Tongue (tissue), 2 donors: ENCODE measurements around the gene GDPGP1. TPM values are rescaled to one million over a fixed set of nuclear protein-coding genes. Genes with fewer than 3 reads are reported as not detected.
"Not testable (repeated sequence)": the region's sequence is repeated elsewhere in the genome, so short reads cannot be mapped to it uniquely, and the experiment has no call there.

ENCODE experiments used
- DNase-seq: peaks from one replicate; pipeline ENCODE4 v3.0.0-alpha.2; 2015
- total RNA-seq: library from RNA; depleted of rRNA; stranded (reverse); fragments of >200 nt; gene quantifications from one replicate; pipeline ENCODE4 v1.2.3, GENCODE V29; 2014

GDPGP1 gene
- total RNA-seq, 1 donor from 2014 or later: 5.6 TPM

DNA sequence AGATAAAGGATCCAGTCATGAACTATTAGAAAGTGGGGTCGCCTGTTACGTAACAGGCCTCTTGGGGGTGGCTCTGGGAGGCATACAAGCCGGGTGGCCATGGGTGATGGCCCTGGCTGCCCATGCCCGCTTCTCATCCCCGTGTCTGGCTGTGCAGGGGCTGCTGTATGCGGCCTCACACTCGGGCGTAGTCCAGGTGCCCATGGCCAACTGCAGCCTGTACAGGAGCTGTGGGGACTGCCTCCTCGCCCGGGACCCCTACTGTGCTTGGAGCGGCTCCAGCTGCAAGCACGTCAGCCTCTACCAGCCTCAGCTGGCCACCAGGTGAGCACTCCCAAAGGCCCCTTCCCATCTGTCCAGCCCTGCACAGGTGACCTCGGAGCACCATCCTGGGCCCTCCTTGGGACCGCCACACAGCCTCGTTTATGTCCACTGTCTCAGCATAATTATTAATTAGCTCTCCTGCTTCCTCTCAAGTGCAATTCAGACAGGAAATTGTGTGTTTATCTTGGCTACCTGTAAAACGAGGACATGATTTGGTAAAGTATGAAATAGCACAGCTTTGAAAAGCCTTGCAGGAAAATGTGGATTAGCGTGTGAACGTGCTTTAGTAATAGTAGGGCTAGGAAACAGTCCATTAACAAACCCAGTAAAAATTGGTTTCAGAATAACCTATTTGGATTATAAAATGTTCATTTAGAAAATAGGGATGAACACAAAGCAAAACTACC is 8.3 kb upstream of the GDPGP1 start:
- DNase-seq: no peak

GRCh38 chr15:90227336-90227735 is 6.7 kb upstream of the GDPGP1 start:
- DNase-seq: no peak

- no peak for DNase-seq
Observed at GRCh38 chr15:90227816-90228772, 5.9 kb upstream of the GDPGP1 start.

- DNase-seq: no peak
Observed at GRCh38 chr15:90228960-90229359, 5.0 kb upstream of the GDPGP1 start.

DNA sequence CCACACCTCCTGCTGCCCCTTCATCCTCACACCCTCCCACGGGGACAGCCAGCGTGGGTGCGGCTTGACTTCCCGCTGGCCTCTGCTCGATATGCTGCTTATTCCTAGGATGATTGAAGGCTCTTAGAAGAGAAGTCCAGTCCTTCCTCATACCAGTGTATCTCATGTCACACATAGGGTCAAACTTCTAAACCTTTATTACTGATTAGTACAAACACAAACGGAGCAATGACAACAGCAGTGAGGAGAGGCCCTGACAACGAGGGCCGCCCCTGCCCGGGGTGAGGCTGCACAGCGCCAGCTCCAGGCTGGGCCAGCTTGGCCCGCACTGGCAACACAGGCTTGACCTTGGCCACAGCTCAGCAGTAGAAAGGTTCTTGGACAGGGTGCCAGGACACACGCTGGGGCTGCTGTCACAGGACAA is 3.9 kb upstream of the GDPGP1 start:
- DNase-seq: no peak

DNA sequence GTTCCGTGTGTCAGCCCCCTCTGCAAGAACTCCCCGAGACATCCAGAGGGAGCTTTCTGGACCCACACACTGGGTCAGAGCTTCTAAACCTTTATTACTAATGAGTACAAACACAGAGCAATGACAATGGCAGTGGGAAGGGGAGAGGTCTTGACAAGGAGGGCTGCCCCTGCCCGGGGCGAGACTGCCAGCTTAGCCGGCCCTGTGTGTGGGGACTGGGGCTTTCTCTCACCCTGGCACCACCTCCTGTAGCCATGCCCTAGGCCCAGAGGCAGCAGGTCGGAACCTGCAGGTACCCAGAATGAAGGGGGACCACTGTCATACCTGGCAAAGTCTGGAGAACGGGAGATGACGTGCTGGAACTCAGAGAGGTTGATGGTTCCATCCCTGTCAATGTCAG is 3.4 kb upstream of the GDPGP1 start:
- no peak for DNase-seq

DNA sequence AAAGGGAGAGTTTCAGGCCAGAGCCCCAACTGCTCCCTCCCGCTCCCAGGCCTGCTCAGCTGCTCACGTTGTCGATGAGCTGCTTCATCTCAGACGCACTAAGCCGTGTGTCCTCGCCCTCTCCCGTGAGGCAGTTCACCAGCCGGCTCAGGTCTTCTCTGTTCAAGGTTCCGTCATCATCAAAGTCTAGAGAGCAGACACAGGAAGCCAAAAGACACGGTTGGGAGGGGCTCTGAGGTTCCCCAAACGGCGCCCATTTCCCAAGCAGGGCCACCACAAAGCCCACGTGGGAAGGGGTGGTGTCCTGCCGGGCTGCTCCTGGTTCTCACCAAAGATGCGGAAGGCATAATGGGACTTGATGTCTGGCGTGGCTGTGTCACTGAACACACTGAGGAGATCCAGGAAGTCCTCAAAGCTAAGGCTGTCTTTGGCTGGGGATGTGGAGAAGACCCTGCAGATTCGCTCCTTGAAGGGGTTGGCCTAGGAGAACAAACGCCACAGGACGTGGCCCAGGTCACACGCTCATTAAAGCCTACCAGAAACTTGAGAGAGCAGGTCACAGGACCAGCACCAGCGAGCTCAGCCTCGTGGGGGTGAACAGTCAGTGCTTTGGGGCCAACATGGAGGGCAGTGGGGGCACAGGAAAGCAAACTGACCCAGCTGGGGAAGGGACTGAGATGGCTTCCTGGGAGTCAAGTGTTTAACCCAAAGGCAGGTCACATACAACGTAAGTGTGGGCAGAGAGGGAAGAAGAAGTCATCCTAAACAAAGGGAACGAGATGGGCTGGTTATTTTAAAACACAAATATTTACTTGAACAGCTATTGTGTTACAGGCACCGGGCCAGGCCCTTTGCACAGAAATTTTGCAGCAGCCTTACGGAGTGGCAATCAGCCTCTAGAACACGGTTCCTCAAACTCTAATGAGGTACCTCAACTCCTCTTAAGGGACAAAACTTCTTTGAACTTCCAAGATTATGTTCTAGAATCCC is 2.7 kb upstream of the GDPGP1 start:
- no peak for DNase-seq

DNA sequence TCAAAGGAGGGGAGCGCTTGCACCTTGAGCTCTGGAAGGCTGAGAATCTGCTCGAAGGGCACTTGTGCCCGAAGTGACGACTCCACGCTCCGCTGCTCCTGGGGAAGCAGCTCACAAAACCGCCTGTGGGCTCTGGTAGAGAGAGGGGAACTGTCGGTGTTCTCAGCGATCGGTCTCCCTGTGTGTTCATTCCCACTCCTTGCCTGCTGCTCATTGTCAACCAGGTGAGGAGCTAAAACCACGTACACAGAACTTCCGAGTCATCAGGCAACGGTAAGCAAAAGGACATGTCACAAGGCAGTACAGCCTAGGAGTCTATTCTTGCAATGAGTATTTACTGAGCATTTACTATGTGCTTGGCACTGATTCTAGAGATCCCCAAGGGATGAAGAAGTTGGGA is 1.8 kb upstream of the GDPGP1 start:
- no peak for DNase-seq

GRCh38 chr15:90232941-90233386 is 1.0 kb upstream of the GDPGP1 start:
- DNase-seq: peak; percentile 46

DNA sequence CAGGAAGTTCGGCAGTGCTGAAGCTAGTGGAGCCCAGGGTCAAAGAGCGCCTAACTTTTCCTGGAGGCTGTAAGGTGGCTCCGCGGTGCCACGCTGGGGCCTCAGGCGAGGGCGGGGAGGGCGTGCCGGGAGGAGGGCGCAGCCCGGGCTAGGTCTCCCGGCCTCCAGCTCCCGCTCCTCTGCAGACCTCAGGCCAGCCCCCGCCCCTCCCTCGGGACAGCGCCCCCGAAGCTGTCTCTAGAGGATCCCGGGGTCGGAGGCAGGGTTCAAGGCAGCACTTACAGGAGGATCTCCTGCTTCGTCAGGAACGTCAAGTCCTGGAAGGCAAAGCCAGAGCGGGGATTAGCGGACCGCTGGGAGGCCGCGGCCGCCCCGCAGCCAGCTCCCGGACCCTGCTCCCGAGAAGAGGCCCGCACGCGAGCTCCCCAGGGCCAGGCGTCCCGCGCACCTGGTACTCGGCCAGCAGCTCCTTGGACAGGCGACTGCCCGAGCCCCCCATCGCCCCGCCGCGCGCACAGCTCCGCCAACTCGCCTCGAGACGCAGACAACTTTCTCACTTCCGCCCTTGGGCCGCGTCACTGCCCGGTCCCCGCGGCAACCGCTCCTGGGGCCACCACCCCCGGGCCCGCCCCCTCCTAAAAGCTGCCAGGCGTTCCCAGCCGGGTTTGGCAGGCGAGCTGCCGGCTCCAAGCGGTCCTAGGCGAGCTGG is 468 bp upstream of the GDPGP1 start, which contains the start of gene CIB1:
CIB1 (minus strand) TSS at position 555 of the 709 bp plus-strand sequence; CDS start at position 499, 56 bp downstream.
- DNase-seq: peak; percentile 97

DNA sequence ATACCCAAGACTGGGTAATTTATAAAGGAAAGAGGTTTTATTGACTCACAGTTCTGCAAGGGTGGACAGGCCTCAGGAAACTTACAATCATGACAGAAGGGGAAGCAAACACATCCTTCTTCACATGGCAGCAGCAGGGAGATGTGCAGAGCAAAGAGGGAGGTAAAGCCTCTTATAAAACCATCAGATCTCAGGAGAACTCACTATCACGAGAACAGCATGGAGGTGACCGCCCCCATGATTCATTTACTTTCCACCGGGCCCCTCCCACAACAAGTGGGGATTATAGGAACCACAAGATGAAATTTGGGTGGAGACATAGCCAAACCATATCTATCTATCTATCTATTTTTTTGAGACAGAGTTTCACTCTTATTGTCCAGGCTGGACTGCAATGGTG is 5.4 kb downstream of the GDPGP1 start:
- DNase-seq: no peak

GRCh38 chr15:90240856-90241255 is 6.8 kb downstream of the GDPGP1 start:
- DNase-seq: no peak

DNA sequence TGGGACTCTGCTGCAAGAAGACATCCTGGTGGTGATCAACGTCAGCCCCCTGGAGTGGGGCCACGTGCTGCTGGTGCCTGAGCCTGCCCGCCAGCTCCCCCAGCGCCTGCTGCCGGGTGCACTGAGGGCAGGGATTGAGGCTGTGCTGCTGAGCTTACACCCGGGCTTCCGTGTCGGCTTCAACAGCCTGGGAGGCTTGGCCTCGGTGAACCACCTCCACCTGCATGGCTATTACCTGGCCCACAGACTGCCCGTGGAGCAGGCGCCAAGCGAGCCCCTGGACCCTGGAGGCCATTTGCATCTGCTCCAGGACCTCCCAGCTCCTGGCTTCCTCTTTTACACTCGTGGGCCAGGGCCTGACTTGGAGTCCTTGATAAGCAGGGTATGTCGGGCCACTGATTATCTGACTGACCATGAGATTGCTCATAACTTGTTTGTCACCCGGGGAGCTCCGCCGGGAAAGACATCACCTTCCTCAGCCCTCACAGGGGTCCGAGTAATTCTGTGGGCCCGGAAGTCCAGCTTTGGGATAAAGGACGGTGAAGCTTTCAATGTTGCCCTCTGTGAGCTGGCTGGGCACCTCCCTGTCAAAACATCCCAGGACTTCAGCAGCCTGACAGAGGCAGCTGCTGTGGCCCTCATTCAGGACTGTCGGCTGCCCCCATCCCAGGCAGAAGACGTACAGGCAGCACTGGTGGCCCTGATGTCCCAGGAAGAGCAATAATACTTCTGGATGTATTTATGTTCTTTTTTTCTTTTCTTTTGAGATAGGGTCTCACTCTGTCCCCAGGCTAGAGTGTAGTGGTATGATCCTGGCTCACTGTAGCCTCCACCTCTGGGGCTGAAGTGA is 7.6 kb downstream of the GDPGP1 start:
- no peak for DNase-seq

DNA sequence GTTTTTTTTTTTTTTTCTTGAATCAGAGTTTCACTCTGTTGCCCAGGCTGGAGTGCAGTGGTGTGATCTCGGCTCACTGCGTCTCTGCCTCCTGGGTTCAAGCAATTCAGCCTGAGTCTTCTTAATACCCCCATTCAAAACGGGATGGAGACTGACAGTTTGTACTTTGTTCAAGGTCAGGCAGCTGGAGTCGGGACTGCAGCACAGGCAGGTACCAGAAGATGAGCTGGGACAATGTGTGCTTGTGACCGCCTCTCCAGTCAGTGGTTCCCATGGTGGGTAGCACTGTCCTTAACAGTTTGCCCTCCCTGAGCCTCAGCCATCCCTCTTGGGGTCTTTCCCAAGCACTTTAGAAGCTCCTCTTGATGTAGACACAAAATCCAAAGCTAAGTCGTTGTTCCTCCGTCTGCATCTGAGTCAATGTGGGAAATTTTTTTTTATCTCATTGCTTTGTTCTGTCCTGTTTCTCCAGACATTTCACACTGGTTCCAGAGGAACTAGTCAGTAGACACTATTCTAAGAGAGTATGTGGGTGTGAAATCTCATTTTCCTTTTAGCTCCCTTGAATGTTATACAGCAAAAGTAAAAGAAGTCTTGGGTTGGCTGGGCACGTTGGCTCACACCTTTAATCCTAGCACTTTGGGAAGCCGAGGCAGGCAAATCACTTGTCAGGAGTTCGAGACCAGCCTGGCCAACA is 10.1 kb downstream of the GDPGP1 start:
- no peak for DNase-seq

GRCh38 chr15:90248789-90249202 is 14.8 kb downstream of the GDPGP1 start:
- DNase-seq: no peak

GRCh38 chr15:90249203-90249863 is 15.3 kb downstream of the GDPGP1 start, which contains the start of gene TTLL13:
Gene TTLL13 (plus strand): TSS chr15:90249556. CDS start chr15:90250631, 1,075 bp downstream.
- DNase-seq: peak; percentile 92

DNA sequence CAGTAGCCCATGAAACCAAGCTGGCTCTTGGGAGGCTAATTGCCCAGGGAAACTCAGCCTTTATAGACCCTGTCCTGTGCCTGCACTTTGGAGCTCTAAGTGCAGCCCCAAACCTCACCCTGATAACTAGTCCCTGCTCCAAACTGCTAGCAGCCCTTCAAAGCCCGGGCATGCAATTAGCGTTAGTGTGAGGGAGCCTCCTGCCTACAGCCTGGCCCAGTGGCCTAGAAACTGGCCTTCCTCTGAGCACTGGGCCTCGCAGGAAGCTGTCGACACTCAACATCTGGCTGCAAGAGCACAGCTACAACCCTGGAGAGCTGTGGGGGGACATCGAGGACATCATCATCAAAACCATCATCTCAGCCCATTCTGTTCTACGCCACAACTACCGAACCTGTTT is 23.8 kb downstream of the GDPGP1 start:
- no peak for DNase-seq

DNA sequence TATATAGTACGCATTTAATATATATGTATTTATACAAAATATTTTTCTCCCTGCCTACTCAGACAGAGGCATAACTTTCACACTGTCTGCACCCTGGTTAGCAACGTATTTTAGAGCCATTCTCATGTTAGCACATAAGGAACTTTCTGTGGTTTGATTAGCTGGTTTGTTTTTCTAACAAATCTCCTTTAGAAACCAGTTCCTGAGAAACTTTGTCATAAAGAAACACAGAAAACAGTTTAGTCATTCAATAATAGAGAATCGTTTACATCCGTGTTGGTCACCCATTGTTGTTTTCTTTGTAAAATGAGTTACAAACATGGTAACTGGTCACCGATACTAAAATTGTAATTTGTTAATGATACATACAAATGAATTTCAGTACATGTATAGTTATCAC is 25.5 kb downstream of the GDPGP1 start:
- no peak for DNase-seq

- DNase-seq: not testable (repeated sequence)
Observed at GRCh38 chr15:90260731-90261130, 26.7 kb downstream of the GDPGP1 start.
